Activated gamma-delta T cell treated with Interleukin-2 at 50 U/mL for 16 hours (primary cell): ENCODE data around the gene TTLL11.

Experiments
- DNase-seq: peaks from one replicate; pipeline ENCODE4 v3.0.0-alpha.2; 2020

Gene TTLL11

DNA sequence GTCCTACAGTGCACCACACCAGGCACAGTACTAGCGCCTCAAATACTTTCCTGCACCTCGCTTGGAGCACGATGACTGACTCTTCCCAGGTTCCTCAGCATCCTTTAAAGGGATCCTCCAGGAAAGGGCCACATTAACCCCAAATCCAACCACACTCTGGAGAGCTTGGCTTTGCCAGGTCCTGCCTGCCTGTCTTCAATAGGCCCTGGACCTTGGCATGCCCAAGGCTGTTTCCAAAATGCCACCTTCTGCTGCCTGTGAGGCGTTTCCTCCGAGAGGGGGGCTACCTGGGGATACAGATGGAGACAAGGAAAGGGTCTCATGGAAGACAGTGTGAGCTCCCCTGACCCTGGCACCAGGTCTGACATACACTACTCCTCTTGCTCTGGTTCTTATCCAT lies 271.8 kb downstream of the TTLL11 start:
- DNase-seq, result no peak

DNA sequence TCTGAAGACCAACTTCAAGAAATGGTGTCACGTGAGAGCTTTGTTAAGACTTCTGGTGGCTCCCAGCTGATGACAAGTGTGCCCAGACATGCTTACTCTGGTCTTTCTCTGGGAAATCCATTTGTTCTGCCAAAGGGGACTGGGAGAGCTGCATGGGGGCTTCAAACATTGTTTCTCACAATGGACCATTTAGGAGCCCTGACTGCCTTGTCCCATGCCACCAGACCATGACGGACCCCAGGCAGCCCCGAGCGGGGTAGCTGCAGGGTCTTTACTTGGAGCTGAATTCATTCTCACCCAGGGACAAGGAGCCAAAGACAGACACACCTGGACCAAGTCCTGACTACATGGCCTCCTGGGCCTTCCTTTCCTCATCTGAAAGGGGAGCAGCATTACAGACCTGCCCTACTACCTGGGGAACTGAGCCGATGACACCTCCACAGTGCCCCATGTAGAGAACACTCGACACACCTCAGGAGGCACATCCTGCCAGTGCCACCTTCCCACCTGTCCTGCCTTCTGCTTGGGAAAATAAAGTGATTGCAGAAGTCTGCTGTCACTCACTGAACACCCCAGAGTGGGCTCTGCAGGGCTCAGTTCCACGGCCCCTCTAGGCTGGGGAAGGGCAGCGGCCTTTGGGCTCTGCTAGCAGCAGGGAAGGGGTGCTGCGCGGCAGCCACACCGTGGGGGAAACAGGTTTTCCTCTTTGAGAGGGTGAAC lies 272.7 kb downstream of the TTLL11 start:
- no peak for DNase-seq

DNA sequence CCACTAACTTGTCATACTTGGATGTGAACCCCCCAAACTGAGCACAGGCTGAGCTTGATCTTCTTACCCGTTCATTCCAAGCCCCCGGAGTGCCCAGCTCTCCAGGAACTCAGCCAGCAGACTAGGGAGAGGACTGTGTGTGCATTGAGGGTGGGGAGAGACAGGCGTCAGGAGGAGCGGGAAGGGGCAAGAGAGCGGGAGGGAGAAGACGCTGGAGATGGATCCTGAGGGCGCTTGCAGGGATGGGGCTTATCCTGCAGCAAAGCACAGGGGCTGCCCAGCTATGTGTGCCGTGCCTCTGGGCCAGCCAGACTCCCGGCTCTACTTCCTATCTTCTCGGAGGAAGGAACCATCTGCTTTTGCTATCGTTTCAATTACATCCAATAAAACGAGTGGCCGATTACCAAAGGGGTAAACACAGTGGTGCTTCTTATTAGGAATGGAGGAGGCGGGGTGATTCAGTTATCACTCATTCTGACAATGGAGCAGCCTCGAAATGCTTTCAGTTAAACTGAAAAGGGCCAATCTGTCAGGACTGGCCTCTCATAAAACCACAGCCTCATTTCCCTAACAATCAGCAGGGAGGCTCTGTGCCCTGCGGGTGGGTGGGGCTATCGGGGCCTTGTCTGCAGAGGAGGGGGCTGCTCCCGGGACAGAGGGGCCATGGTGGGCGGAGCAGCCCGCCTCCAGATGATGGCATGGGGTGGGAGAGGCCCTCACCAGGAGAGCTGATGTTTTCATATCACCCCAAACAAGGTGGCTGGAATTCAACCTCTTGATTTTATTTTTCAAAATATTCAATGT lies 273.5 kb downstream of the TTLL11 start:
- DNase-seq, result no peak

DNA sequence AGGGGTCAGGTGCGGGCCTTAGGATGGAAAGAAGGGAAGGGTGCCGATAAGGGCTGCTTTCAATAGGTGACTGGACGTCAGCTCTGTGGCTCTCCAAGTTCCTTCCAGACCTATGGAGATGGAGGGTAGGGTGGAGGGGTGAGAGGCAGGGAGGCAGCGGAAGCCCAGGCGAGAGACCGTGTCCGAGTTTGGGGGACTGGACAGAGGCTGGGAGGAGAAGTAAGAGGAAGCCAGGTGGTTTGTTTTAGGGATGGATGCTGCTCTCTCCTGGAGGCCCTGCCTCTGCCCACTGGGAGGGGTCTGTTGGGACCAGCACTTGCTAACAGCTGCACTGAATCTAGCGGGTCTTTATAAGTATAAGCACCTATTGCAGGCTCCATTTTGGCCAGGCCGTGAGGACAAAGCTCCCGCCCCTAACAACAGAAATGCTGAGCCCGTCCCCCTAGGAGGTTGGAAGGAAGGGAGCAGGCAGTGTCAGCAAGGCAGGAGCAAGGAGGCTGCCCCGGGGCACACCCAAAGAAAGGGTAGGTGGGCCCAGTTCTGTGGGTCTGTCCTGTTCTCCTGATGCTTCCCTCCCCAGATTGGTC lies 274.2 kb downstream of the TTLL11 start:
- no peak for DNase-seq

DNA sequence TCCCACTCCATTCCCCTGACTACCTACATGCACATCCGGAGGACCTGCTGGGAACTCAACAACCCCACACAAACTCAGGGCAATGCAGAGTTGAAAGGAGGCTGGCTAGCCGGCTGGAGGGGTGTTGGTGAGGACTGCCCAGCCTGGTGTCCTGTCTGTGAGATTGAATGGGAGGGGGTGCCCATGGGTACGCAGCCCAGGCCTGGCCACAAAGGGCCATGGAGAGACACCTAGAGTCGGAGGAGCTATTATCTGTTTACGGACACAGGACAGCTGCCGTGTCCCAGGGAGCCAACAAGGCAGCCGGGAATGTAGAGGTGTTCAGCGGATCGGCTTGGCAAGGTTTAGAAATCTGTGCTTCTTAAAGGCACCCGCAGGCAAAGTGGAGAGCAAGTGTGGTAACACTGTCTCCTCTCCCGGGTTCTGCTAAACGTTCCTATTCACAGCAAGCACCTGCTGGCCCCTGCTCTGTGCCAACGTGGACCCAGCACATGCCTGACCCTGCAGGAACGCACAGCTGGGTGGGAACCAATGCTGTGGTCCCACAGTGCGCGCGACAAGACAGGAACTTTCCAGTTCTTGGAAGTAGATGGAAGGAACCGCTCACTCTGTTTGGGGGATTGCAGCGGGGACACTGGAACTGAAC lies 275.0 kb downstream of the TTLL11 start:
- no peak for DNase-seq

DNA sequence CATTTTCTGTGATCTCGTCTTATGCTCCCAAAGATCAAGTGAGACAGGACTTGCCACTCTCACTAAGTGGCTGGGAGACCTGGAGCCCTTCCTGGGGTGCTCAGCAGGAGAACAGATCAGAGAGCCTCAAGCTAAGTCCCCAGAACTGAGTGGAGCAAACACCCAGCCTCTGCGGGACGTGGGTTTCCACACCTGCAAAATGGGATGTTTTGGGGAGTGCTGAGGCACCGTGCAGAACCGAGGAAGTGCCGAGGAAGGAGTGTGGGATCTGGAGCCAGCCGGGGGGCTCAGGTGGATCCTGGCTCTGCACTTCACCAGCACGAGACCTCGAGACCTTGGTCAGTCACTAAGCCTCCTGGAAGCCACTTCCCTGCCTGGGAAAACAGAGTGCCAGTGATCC lies 275.6 kb downstream of the TTLL11 start:
- no peak for DNase-seq

DNA sequence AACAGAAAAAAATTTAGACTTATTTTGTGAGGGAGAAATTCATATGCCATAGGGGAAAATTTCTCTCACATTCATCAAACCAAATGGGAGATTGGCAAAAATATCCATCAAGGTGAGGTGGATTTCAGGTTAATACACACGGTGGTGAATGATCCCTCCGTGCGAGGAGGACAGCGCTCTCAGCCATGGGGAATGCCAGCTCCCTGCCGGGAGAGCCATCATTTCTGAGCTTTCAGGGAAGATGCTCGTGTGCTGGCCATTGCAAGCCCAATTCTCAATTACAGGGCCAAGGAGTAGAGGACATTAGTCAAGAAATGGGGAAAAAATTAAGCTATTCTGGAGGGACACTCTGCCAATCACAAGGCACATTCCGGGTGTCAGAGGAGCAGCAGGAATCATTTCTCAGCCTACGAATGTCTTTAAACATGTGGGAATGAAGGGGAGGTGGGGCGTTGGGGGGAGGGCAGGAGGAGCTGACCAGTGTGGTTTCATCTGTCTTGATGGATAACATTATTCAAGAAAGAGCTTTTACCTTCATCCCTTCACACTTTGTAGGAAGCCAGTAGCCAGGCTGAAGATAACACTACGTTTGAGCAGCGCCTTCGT lies 276.2 kb downstream of the TTLL11 start:
- DNase-seq, result no peak

DNA sequence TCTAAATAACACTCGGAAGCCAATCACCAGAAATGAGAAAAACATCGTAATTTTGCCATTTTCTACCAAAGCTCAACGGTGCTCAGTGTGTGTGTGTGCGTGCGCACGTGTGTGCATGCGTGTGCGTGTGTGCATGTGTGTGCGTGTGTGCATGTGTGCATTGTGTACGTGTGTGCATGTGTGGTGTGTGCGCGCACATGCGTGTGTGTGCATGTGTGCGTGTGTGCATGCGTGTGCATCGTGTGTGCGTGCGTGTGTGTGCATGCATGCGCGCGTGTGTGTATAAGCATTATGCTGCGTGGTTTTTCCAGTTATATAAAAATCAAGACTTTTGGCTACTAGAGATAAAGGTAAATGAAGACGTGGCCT lies 276.7 kb downstream of the TTLL11 start:
- no peak for DNase-seq

DNA sequence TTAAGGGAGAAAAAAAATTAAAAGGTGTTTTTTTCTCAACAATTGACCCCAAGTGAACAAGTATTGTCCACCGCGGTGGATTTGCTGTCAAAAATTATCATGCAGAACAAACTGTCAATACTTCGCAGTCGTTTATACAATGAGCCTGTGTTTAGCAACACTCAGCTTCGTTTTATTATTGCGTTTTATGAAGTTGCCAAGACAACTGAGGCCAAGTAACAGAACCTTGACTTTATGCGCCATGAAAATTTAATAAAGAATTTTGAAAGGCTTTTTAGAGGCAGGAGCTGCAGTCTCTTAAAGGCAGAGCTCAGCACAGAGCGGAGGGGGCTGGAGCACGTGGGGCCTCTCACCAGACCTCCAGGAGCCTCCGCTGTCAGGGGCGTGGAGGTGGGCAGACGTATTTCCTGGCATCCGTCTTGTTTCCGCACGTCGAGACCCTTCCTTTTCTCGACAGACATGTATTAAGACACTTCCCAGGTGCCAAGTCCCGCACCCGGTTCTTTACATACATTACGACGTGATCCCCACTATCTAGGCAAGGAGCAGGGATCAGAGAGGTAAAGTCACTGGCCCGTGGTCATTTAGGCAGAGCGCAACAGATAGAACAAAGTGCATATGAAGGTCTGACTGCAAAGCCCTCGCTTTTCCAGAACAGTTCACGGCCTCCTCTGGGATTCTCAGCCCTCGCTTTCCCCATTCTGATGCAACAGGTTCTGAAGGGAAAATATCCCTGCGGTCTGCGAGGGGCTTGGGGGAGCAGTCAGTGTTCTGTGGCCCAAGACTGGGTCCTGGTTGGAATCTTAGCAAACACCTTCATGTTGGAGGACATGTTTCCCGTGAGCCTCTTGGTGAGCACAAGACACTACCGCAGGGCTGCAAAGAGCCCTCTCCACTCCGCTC lies 277.3 kb downstream of the TTLL11 start:
- DNase-seq, result no peak

DNA sequence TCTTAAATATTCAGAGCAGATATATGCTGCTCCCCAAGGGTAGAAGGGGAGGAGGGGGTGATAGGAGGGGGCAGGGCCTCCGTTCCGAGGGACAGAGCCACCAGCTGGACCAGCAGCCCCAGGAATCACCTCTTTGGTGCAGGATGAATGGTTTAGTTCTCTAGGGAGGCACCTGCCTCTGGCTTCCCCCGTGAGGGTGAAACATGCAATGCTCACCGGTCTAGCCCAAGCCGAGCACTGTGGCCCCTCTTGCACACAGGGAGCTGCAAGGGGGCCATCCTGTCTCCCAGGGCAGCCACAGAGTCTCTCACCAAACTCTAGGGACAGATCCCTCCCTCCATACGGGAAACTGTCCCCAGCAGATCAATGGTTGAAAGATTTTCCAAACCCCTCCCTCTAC lies 278.0 kb downstream of the TTLL11 start:
- DNase-seq, result no peak

DNA sequence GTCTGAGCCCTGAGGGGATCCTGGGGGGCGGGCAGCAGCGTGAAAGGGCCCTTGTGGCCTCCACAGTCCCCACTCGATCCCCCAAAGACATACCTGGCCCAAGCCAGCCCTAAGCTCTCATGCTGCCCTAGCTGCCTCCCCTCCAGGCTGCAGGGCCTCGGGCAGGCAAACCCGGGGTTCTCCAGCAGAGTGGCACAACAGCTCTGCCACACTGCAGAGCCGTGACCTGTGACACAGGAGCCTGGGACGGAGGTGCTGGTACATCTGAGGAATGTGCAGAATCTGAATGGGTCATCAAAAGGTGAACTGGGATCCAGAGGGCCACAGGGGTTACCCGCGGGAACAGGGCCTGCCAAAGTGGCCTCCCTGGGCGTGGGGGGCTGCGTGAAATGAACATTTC lies 278.5 kb downstream of the TTLL11 start:
- no peak for DNase-seq

DNA sequence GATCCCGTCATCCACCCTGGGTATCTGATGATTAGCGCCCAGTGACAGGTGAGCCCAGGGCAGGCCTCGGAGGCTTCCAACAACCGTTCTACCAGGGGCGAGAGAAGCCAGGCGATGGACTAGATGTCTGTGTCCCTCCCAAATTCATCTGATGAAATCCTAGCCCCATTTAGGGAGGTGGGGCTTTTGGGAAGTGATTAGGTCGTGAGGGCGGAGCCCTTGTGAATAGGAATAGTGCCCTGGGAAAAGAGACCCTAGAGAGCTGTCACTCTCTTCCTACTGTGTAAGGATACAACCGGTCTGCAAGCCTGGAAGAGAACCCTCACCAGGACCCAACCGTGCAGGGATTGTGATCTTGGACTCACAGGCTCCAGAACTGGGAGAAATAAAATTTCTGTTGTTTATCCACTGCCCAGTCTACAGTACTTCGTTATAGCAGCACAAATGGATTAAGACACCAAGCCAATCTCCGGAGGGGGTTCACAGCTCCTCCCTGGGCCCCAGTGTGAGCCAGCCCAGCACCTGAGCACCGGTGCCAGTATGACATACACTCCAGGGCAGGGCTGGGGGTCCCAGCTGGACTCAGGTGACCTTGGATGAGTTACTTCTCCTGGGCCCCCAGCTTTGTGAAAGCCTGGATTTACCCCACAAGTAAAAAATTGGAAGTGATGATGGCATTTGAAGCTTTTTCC lies 279.4 kb downstream of the TTLL11 start:
- DNase-seq, result no peak

DNA sequence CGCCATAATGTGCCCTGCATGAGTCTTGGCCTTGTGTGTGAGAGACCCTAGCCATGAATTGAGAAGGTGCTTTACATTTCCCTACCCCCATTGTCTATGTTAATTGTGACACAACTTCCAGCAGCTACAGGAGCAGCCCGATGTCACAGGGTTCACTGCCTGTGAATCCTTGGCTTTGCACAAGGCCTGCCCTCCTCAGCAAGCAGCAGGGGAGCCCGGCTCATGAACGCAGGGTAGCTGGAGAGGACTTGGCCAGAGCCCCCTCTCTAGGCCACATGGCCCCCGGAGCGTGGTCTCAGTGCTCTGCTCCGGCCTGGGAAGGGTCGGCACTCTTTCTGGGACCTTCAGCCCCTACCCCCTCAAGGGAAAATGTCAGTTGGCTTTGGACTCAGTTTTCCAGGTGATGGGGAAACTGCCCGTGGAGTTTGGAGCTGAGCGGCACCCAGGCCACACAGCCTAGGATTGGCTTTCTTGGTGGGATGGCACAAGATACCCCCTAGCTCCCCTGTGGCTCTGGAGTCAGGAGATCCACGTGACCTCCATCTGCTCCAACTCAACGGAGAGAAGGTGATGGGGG lies 280.9 kb downstream of the TTLL11 start:
- DNase-seq, result no peak

DNA sequence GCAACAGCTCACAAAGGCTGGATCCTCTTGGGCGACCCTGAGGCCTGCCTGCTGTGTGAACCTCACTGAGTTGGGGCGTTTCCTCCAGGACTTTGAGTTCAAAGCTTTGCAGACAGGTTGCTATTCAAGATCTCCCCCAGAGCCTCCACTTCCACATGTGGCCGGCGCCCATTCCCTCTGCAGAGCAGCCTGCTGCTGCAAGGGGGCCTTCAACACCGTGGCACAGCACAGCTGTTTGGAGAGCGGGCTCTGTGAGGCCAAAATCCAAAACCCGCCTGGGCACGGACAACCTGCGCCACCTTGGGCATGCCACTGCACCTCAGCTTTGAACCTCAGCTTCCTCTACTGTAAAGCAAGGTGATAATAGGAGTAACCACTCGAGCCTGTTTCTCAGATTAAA lies 281.4 kb downstream of the TTLL11 start:
- no peak for DNase-seq

DNA sequence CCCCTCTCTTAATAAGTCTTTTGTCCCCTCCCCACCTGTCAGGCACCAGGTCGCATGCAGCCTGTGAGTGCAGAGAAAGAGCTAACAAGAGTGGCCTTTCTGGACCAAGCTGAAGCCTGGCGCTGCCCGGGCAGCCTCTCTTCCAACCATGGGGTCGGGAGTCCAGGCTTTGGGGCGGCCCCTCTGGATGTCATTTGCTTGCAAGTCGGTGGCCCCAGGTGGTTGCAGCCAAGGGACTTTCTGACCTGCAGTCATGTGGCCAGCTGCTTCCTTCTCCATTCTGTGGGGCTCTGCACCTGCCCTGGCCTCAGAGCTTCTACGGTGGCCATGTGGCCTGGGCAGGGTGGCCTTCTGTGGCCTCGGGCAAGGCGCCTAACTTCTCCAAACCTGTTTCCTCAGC lies 282.0 kb downstream of the TTLL11 start:
- DNase-seq, result no peak

DNA sequence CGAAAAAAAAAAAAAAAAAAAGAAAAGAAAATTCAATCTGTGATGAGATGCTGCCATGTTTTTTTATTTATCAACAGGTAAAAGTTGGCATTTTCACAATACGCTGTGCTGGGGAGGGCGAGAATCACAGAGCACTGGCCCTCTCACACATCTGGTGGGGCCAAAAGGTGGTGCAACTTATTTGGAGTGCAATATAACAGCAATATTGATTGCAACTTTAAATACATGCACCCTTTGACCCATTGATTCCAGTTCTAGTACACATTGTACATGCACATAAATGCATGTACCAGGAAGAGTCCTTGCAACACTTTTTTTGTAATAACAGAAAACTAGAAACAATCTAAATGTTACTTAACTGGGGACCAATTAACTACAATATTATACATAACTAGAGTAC lies 282.6 kb downstream of the TTLL11 start:
- DNase-seq, result no peak

DNA sequence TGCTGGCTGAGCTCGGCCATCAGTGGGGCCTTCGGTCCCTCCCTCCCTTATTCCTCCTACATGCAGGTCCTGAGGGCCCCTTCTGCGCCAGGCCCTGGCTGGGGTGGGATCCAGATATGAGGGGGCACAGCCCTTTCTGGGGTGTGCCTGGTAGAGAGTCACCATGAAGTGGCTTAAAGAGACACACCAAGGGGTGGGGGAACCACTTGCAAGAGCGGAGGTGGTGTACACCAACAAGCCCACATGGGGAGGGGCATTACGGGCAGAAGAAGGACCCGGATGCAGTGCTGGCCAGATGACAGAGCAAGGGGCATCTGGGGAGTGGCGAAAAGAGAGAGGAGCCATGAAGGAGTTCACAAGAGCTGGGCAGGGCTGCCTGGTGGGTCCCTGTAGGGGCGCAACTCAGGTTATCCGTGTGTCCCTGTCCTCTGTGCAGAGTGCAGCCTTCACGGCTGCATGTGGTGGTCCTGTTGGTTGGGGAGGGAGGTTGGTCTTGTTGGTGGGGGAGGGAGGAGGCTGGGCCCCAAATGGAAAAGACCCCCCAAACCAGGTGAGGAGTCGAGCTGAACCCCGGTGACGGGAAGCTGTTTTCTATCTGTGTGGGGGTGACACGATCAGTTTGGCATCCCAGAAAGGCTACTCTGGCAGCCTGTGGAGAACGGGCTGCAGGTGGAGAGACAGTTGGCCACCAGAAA lies 283.6 kb downstream of the TTLL11 start:
- no peak for DNase-seq

DNA sequence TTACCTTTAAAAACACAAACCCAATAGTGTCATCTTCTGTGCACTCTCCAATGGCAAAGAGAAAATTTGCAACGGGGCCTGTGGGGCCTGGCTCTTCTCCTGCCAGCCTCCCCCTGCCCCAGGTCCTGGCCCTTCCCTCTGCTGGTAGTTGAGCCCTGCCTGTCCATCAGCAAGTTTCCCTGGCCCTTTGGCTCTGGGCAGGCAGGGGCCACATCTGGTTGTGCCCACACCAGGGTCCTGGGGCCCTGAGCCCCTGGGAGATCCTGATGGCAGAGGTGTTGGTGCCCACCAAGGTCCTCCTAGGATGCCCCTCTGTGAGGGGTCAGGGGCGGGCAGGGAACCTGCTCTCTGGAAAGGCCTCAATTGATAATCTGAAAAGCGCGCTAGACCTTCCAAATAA lies 284.3 kb downstream of the TTLL11 start:
- no peak for DNase-seq

DNA sequence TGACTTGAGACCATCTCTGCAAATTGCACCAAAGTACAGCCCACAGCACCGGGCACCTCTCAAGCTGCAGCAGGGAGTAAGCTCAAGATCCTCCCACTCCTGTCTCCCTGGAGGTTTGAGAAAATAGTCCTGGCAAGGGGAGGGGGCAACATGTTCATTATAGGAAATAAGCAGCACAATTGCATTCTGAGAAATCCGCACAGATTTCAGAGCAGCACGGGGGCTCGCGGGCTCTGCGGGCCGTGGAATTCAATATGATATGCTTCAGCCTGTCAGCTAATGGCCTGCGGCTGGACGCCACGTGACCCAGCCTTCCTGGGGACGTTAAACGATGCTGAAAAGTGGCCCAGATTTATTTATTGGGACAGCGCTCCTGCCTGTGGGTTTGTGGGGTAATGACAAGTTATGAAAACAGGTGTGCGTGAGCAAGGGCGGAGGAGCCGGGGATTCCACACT lies 285.3 kb downstream of the TTLL11 start:
- DNase-seq, result no peak

DNA sequence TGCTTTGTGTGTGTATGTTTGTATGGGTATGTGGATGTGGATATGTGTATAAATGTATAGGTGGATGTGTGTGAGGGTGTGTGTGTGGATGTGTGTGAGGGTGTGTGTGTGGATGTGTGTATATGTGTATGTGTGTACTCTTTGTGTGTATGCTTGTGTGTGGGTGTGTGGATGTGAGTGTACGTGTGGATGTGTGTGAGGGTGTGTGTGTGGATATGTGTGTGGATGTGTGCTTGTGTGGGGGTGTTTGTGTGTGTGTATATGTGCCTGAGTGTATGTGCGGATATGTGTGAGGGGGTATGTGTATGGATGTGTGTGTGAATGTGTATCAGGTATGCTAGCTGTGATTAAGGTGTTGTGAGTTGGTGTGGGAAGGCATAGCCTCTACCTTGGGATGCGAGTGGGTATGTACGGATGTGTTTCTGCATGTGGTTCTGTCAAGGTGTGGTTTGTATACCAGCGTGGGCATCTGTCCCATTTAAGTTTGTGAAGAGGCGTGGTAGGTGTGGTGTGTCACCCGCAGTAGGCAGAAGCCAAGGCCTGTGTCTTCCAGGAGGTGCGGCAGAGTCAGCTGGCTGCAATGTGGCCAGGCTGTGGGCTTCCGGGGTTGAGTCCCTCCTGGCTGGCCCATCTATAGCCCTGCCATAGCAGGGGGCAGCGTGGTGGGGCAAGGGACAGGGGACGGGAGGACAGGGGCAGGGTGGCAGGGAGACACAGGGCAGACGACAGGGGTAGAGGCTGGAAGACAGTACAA lies 285.9 kb downstream of the TTLL11 start:
- no peak for DNase-seq
